ENCODE data around the gene SND1.

Gene SND1

GRCh38 chr7:128098629-128099028, 446.6 kb downstream of the SND1 start:
- DNase-seq (ENCODE audit: extremely low read depth, low read depth) = no peak

GRCh38 chr7:128099204-128099671, 447.2 kb downstream of the SND1 start:
- DNase-seq (ENCODE audit: extremely low read depth, low read depth) = no peak
- H3K4me3 ChIP-seq (replicated peaks; ENCODE audit: low read depth, low read length) = no peak overlapping the region
- no peak for TF ChIP-seq CTCF (IDR thresholded peaks at IDR 0.05; ENCODE audit: low read depth, low read length, missing control alignments)

More at GRCh38 chr7:128098629-128099028, 446.6 kb downstream of the SND1 start:
- no peak overlapping the region for H3K4me3 ChIP-seq (replicated peaks; ENCODE audit: low read depth, low read length)
- TF ChIP-seq CTCF (IDR thresholded peaks at IDR 0.05; ENCODE audit: low read depth, low read length, missing control alignments) = no peak

DNA sequence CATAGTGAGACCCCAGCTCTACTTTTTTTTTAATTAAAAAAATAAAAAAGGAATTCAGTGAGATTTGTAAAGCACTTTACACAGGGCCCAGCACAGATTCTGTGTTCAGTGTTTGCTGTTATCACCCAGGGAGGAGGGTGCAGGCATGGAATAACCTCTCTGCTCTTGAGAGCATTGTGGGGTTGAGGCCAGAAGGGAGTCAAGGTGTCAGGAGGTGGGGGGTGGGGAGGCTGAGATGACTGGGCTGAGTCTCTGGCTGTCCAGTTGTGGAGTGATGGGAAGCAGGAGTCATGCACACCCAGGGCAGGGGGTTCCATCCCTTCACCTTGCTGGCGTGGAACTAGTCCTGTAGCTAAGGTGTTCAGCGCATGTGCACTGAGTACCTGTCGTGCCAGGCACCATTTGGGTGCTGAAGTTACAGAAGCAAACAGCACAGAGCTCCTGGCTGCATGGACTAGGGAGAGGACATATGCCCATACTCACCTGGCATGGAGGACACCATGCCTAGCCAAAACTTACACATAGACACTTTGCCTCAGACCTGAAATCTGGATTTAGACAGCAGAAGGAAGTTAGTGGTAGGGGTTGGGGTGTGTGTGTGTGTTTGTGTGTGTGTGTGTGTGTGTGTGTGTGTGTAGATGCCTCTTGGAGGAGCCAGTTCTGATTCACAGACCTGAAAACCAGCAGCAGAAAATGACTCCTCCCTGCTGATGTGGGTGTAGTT, 448.4 kb downstream of the SND1 start:
- no peak overlapping the region for H3K4me3 ChIP-seq (replicated peaks; ENCODE audit: low read depth, low read length)
- TF ChIP-seq CTCF (IDR thresholded peaks at IDR 0.05; ENCODE audit: low read depth, low read length, missing control alignments) = no peak
- DNase-seq (ENCODE audit: extremely low read depth, low read depth) = no peak

GRCh38 chr7:128100949-128101713, 449.1 kb downstream of the SND1 start:
- H3K4me3 ChIP-seq (replicated peaks; ENCODE audit: low read depth, low read length) = no peak overlapping the region
- DNase-seq (ENCODE audit: extremely low read depth, low read depth) = no peak
- no peak for TF ChIP-seq CTCF (IDR thresholded peaks at IDR 0.05; ENCODE audit: low read depth, low read length, missing control alignments)

- TF ChIP-seq CTCF (IDR thresholded peaks at IDR 0.05; ENCODE audit: low read depth, low read length, missing control alignments) = no peak
- no peak for DNase-seq (ENCODE audit: extremely low read depth, low read depth)
- no peak overlapping the region for H3K4me3 ChIP-seq (replicated peaks; ENCODE audit: low read depth, low read length)
Observed at GRCh38 chr7:128102490-128103291, 450.7 kb downstream of the SND1 start.

- H3K4me3 ChIP-seq (replicated peaks; ENCODE audit: low read depth, low read length) = peak overlapping the region; percentile 15; the same call in 1 of the 2 replicates
- TF ChIP-seq CTCF (IDR thresholded peaks at IDR 0.05; ENCODE audit: low read depth, low read length, missing control alignments) = no peak
- no peak for DNase-seq (ENCODE audit: extremely low read depth, low read depth)
Observed at GRCh38 chr7:128103498-128104107, 451.6 kb downstream of the SND1 start.
